Endothelial cell of hepatic sinusoid (primary cell): ENCODE data around the gene SPOCK2.

Source experiments
- in situ Hi-C: cut with HindIII; loops from 2 replicates; pipeline ENCODE4 v1.10.0; 2017; ENCODE audit warnings: low sequenced_read_pairs

SPOCK2 gene

GRCh38 chr10:72059843-72060822, 28.2 kb downstream of the SPOCK2 start:
- in situ Hi-C loops = no loop called here

- in situ Hi-C loops = no loop called here
Observed at GRCh38 chr10:72058989-72059842, 29.1 kb downstream of the SPOCK2 start.

- in situ Hi-C loops = no loop called here
Observed at GRCh38 chr10:72058347-72058898, 29.9 kb downstream of the SPOCK2 start.

- in situ Hi-C loops = no loop called here
Observed at GRCh38 chr10:72056932-72057751, 31.2 kb downstream of the SPOCK2 start.

GRCh38 chr10:72056113-72056512, 32.2 kb downstream of the SPOCK2 start:
- in situ Hi-C loops = no loop called here

- in situ Hi-C loops = no loop called here
Observed at GRCh38 chr10:72053690-72054089, 34.7 kb downstream of the SPOCK2 start.

GRCh38 chr10:72050873-72051272, 37.5 kb downstream of the SPOCK2 start:
- in situ Hi-C loops = no loop called here

GRCh38 chr10:72049969-72050781, 38.2 kb downstream of the SPOCK2 start:
- in situ Hi-C loops = no loop called here

- in situ Hi-C loops = no loop called here
Observed at GRCh38 chr10:72049472-72049871, 38.9 kb downstream of the SPOCK2 start.

GRCh38 chr10:72048450-72049124, 39.8 kb downstream of the SPOCK2 start:
- in situ Hi-C loops = no loop called here

GRCh38 chr10:72045586-72045985, 42.8 kb downstream of the SPOCK2 start:
- in situ Hi-C loops = no loop called here

- in situ Hi-C loops = no loop called here
Observed at GRCh38 chr10:72044417-72045041, 43.8 kb downstream of the SPOCK2 start.

- in situ Hi-C loops = no loop called here
Observed at GRCh38 chr10:72043016-72043834, 45.1 kb downstream of the SPOCK2 start.

- in situ Hi-C loops = no loop called here
Observed at GRCh38 chr10:72041491-72041890, 46.9 kb downstream of the SPOCK2 start.

- in situ Hi-C loops = no loop called here
Observed at GRCh38 chr10:72039377-72039776, 49.0 kb downstream of the SPOCK2 start.

GRCh38 chr10:72038458-72039001, 49.8 kb downstream of the SPOCK2 start:
- in situ Hi-C loops = no loop called here

- in situ Hi-C loops = no loop called here
Observed at GRCh38 chr10:72037811-72038210, 50.5 kb downstream of the SPOCK2 start.
